MCF 10A (cell line): ENCODE data around the gene BASP1. TPM values are rescaled to one million over a fixed set of nuclear protein-coding genes. Genes with fewer than 3 reads are reported as not detected.
"Not testable (repeated sequence)": the region's sequence is repeated elsewhere in the genome, so short reads cannot be mapped to it uniquely, and the experiment has no call there.

ENCODE experiments used
- BruUV-seq: library from RNA; stranded (reverse); fragments of 400-500 nt; replicated peaks from 2 replicates; lab custom pipeline; 2021; lab: Mats Ljungman, UMichigan
- CTCF ChIA-PET: fragments of 300-600 bp; sonication (Branson Sonifier 250); formaldehyde crosslinking; extraction: SDS; loops from one replicate; lab custom pipeline; 2021; ENCODE audit warnings: antibody characterized with exemption, inconsistent platforms; lab: Yijun Ruan, JAX
- POLR2A ChIA-PET: fragments of 300-600, 350-650 bp; sonication (Branson Sonifier 250); formaldehyde crosslinking; extraction: SDS; loops from one replicate; lab custom pipeline; 2020; ENCODE audit warnings: antibody characterized with exemption, inconsistent platforms; lab: Yijun Ruan, JAX
- DNase-seq: peaks from one replicate; pipeline ENCODE4 v3.0.0-alpha.2; 2018; ENCODE audit not compliant: unreplicated experiment
- H3K27ac Mint-ChIP-seq: one replicate; pipeline ENCODE4 v1.8.0; 2022; ENCODE audit warnings: mild to moderate bottlenecking, low read depth, mixed read lengths; ENCODE audit not compliant: unreplicated experiment
- H3K27me3 Mint-ChIP-seq: one replicate; pipeline ENCODE4 v1.8.0; 2022; ENCODE audit warnings: mixed read lengths; ENCODE audit not compliant: insufficient read depth, unreplicated experiment
- H3K36me3 Mint-ChIP-seq: one replicate; pipeline ENCODE4 v1.8.0; 2022; ENCODE audit warnings: mild to moderate bottlenecking, moderate library complexity, mixed read lengths; ENCODE audit not compliant: insufficient read depth, unreplicated experiment
- H3K4me1 Mint-ChIP-seq: one replicate; pipeline ENCODE4 v1.8.0; 2022; ENCODE audit warnings: mixed read lengths; ENCODE audit not compliant: insufficient read depth, unreplicated experiment
- H3K4me3 Mint-ChIP-seq: one replicate; pipeline ENCODE4 v1.8.0; 2022; ENCODE audit warnings: mild to moderate bottlenecking, moderate library complexity, mixed read lengths; ENCODE audit not compliant: unreplicated experiment
- H3K9me3 Mint-ChIP-seq: one replicate; pipeline ENCODE4 v1.8.0; 2022; ENCODE audit warnings: mixed read lengths; ENCODE audit not compliant: unreplicated experiment
- CTCF ChIP-seq: fragments of 200-600 bp; IDR thresholded peaks from one replicate; pipeline ENCODE4 v1.8.0; 2022; ENCODE audit warnings: antibody characterized with exemption, mild to moderate bottlenecking; ENCODE audit not compliant: unreplicated experiment
- intact Hi-C: fragments of 100-400 bp; cut with micrococcal nuclease; formaldehyde crosslinking; loops from 2 replicates; pipeline ENCODE4 v1.14.1; 2022
- total RNA-seq: library from RNA; stranded (reverse); gene quantifications from 2 replicates; pipeline ENCODE4 v1.2.3, GENCODE V29; 2022

BASP1 gene
- total RNA-seq, 1 experiment from 2014 or later, result 84.5 TPM

DNA sequence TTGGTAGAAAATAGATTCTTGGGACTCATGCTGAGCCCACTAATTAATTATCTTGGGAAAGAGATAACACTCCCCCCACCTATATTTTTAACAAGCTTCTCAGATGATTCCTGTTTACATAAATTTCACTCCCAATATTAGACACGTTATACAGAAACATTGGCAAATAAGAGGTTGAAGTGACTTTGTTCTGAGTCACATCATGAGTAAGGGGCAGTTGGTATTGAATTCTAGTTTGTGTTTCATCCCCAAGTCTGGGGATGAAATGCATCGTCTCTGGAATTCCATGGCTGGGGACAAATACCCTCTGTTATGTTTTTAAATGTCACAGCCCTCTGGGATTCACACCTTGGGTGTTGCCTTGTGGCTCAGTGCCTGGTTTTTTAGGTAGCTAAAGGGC is 41.0 kb downstream of the BASP1 start:
- BruUV-seq, result no TSS peak
- Mint-ChIP-seq H3K27me3 (no peaks in the 10 kb centered on the region), H3K36me3 (peaks cover 16% of the 10 kb centered on the region), H3K4me3 (peak overlapping the region; percentile 28), H3K27ac (peak overlapping the region; percentile 64), H3K4me1 (peaks cover 45% of the 10 kb centered on the region), H3K9me3 (peaks cover 15% of the 10 kb centered on the region)
- TF ChIP-seq CTCF, result no peak
- intact Hi-C loops, result no loop called here
- DNase-seq, result no peak
- ChIA-PET POLR2A (no interaction called here), CTCF (no interaction called here)

- Mint-ChIP-seq H3K4me1 (peaks cover 45% of the 10 kb centered on the region), H3K9me3 (peaks cover 15% of the 10 kb centered on the region), H3K36me3 (peaks cover 12% of the 10 kb centered on the region), H3K4me3 (peak overlapping the region; percentile 28), H3K27ac (peak overlapping the region; percentile 64)
- H3K27me3 Mint-ChIP-seq, DNase-seq, POLR2A ChIA-PET, intact Hi-C loops, BruUV-seq, CTCF ChIA-PET: not testable (repeated sequence)
Observed at GRCh38 chr5:17259012-17259411, 41.6 kb downstream of the BASP1 start.

DNA sequence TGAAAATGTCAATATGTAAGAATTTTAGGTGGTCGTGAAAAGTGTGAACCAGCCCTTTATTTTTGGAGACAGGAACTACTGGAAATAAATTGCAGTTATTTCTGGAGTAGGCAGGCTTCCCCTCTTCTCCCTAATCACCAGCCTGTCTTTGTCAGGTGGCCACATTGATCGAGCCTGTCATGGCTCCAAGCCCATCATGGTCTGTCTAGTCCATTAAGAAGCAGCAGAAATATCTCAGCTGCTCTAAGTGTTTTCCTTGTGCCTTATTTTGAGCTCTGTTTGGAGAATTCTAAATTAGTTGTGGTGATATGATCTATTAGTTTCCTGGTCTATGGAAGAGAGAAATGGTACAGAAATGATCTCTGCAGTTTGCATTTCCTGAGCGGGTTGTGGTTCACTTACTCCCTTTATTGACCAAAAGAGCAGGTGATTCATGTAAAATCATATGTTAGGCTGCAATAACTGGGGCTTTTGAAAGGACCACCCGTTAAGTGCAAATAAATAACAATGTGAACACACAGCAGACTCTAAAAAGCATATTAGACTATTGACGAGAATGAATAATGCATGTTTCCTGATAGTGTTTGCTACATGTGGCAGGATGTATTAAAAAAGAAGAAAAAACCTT is 42.3 kb downstream of the BASP1 start:
- peaks cover 39% of the 10 kb centered on the region for H3K4me1 Mint-ChIP-seq
- peaks cover 15% of the 10 kb centered on the region for H3K9me3 Mint-ChIP-seq
- POLR2A ChIA-PET, result no interaction called here
- peaks cover 12% of the 10 kb centered on the region for H3K36me3 Mint-ChIP-seq
- DNase-seq, result no peak
- CTCF ChIA-PET, result interaction anchor here (0.7 kb wide), 1 partner anchor 8 kb away, joined by 3 read pairs; no protein-coding TSS in a partner anchor
- no peak overlapping the region for H3K4me3 Mint-ChIP-seq
- no peak overlapping the region for H3K27ac Mint-ChIP-seq
- no TSS peak for BruUV-seq
- H3K27me3 Mint-ChIP-seq, result no peaks in the 10 kb centered on the region
- intact Hi-C loops, result loop anchor here (5.0 kb wide), 1 partner anchor 42 kb away; the partner anchor contains the start of gene BASP1
- no peak for TF ChIP-seq CTCF

GRCh38 chr5:17260549-17260948 is 43.1 kb downstream of the BASP1 start:
- Mint-ChIP-seq H3K27me3 (no peaks in the 10 kb centered on the region), H3K4me3 (no peak overlapping the region), H3K36me3 (peaks cover 4% of the 10 kb centered on the region), H3K9me3 (peaks cover 15% of the 10 kb centered on the region), H3K27ac (no peak overlapping the region), H3K4me1 (peaks cover 31% of the 10 kb centered on the region)
- no peak for DNase-seq
- TF ChIP-seq CTCF, result no peak
- intact Hi-C loops, result loop anchor here (5.0 kb wide), 1 partner anchor 43 kb away; the partner anchor contains the start of gene BASP1
- no TSS peak for BruUV-seq
- ChIA-PET POLR2A (no interaction called here), CTCF (no interaction called here)
